Retinal pigment epithelial cell (primary cell): ENCODE measurements around the gene ZCCHC24.

Experiments used
- DNase-seq: peaks from one replicate; pipeline ENCODE4 v3.0.0-alpha.2; 2010; ENCODE audit warnings: low read depth
- H3K4me3 ChIP-seq: 2 replicates; pipeline ENCODE4 v1.5.1; 2011; ENCODE audit warnings: mild to moderate bottlenecking, low read length, control low read depth, moderate library complexity
- CTCF ChIP-seq: conservative IDR thresholded peaks from 2 replicates; pipeline ENCODE4 v1.5.1; 2011; ENCODE audit warnings: low read depth, low read length, control low read depth, inconsistent platforms

Gene ZCCHC24

GRCh38 chr10:79415736-79416577 lies 29.5 kb downstream of the ZCCHC24 start:
- H3K4me3 ChIP-seq, result no peak overlapping the region
- TF ChIP-seq CTCF, result no peak
- DNase-seq, result no peak

GRCh38 chr10:79414714-79415113 lies 30.7 kb downstream of the ZCCHC24 start:
- no peak overlapping the region for H3K4me3 ChIP-seq
- TF ChIP-seq CTCF, result no peak
- no peak for DNase-seq

GRCh38 chr10:79413196-79413595 lies 32.2 kb downstream of the ZCCHC24 start:
- no peak for DNase-seq
- TF ChIP-seq CTCF, result no peak
- H3K4me3 ChIP-seq, result no peak overlapping the region

GRCh38 chr10:79412516-79412915 lies 32.9 kb downstream of the ZCCHC24 start:
- no peak for TF ChIP-seq CTCF
- no peak overlapping the region for H3K4me3 ChIP-seq
- no peak for DNase-seq

GRCh38 chr10:79411546-79412495 lies 33.6 kb downstream of the ZCCHC24 start:
- no peak for TF ChIP-seq CTCF
- no peak overlapping the region for H3K4me3 ChIP-seq
- DNase-seq, result no peak

- no peak for TF ChIP-seq CTCF
- no peak overlapping the region for H3K4me3 ChIP-seq
- DNase-seq, result no peak
These were observed 34.9 kb downstream of the ZCCHC24 start for GRCh38 chr10:79410315-79411094.
